Mucosa of rectum (tissue), 2 donors: Measurements from ENCODE around the gene WDR86.

Experiments
- H3K27ac ChIP-seq, 2 donors: one replicate each; pipeline ENCODE4 v1.7.0; 2013; ENCODE audit warnings: inconsistent platforms in 2 of 2, low read depth in 2 of 2, low read length in 2 of 2
- H3K27me3 ChIP-seq, 2 donors: one replicate each; pipeline ENCODE4 v1.7.0; 2013; ENCODE audit warnings: low read length in 2 of 2; ENCODE audit not compliant: control insufficient read depth in 2 of 2, insufficient read depth in 2 of 2
- H3K36me3 ChIP-seq, 2 donors: one replicate each; pipeline ENCODE4 v1.7.0; 2013; ENCODE audit warnings: low read length in 2 of 2; ENCODE audit not compliant: control insufficient read depth in 2 of 2, insufficient read depth in 2 of 2
- H3K4me1 ChIP-seq, 2 donors: one replicate each; pipeline ENCODE4 v1.7.0; 2013; ENCODE audit warnings: low read length in 2 of 2, mild to moderate bottlenecking in 1 of 2; ENCODE audit not compliant: control insufficient read depth in 2 of 2, insufficient read depth in 2 of 2
- H3K4me3 ChIP-seq, 2 donors: one replicate each; pipeline ENCODE4 v1.7.0; 2013; ENCODE audit warnings: low read length in 2 of 2
- H3K9ac ChIP-seq, 2 donors: one replicate each; pipeline ENCODE4 v1.7.0; 2013; ENCODE audit warnings: low read length in 2 of 2, low read depth in 1 of 2, mild to moderate bottlenecking in 1 of 2
- H3K9me3 ChIP-seq, 2 donors: one replicate each; pipeline ENCODE4 v1.7.0; 2013; ENCODE audit warnings: low read length in 2 of 2; ENCODE audit not compliant: control insufficient read depth in 2 of 2
- donor health status: healthy.
- donor health status: Normal muscosa, but diverticular disease.

Gene WDR86

DNA sequence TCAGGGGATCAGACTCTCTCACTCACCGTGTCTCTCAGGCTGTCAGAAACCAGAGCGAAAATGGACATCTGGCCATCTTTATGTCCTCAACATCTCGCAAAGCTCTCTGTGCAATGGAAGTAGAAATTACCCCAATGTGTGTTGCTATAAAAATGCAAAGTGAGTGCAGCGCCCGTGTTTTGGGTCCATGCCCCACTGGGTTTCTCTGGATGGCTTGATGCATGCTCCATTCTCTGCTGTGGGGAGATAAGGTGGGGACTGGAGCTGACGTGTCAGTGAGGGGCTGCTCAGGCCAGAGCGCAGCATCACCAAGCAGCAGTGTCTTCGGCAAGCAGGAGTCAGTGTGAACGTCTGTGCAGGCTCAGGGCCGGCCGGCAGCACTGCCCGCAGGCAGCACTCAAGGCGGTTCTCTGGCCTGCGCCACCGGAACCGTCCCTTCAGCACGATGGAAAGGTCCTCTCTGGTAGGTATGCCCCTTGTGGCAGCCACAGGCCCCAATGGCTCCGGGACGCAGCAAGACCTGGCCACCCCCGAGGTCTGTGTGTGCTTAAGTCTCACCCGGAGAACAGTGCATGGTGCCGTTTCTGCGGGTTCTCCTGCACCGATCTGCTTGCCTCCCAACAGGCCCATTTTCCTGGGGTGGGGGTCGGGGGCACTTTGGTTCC, 30.2 kb downstream of the WDR86 start:
- H3K36me3 ChIP-seq: peaks cover 22 to 29% of the 10 kb centered on the region in 2 donors
- H3K9me3 ChIP-seq: no peaks in the 10 kb centered on the region
- no peak overlapping the region for H3K4me3 ChIP-seq
- peaks cover 0 to 5% of the 10 kb centered on the region in 2 donors for H3K4me1 ChIP-seq
- no peak overlapping the region for H3K27ac ChIP-seq
- peaks cover 14 to 15% of the 10 kb centered on the region in 2 donors for H3K27me3 ChIP-seq
- H3K9ac ChIP-seq: no peak overlapping the region

- Histone ChIP-seq H3K9ac (no peak overlapping the region), H3K27ac (no peak overlapping the region), H3K9me3 (no peaks in the 10 kb centered on the region), H3K27me3 (peaks cover 13 to 14% of the 10 kb centered on the region in 2 donors), H3K36me3 (peaks cover 22 to 34% of the 10 kb centered on the region in 2 donors), H3K4me3 (no peak overlapping the region), H3K4me1 (peaks cover 0 to 5% of the 10 kb centered on the region in 2 donors)
These were observed 30.7 kb downstream of the WDR86 start for GRCh38 chr7:151379193-151379520.

- H3K36me3 ChIP-seq: peaks cover 27 to 39% of the 10 kb centered on the region in 2 donors
- no peak overlapping the region for H3K4me3 ChIP-seq
- H3K27me3 ChIP-seq: peaks cover 12 to 13% of the 10 kb centered on the region in 2 donors
- no peak overlapping the region for H3K9ac ChIP-seq
- H3K27ac ChIP-seq: no peak overlapping the region
- H3K9me3 ChIP-seq: no peaks in the 10 kb centered on the region
- peaks cover 0 to 5% of the 10 kb centered on the region in 2 donors for H3K4me1 ChIP-seq
These were observed 31.2 kb downstream of the WDR86 start for GRCh38 chr7:151378496-151379192.

DNA sequence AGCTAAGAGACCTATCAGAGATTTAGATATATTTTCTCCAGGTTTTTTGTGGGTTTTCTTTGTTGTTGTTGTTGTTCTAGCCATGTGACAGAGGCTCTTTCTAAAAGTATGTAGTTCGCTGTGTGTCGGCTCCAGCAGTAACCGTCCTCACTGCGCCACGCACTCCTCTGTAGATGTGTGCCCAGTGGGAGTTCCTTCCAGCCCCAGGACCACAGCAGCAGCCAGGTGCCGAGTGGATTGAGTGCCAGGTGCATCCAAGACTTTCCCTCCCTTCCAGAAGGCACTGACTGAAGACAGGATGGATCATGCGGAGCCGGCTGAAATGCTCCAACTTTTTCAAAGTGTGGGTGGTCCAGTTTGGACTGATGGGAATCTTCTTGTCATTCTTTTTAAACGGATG, 31.8 kb downstream of the WDR86 start:
- H3K36me3 ChIP-seq: peaks cover 29 to 40% of the 10 kb centered on the region in 2 donors
- peaks cover 0 to 5% of the 10 kb centered on the region in 2 donors for H3K4me1 ChIP-seq
- H3K9ac ChIP-seq: no peak overlapping the region
- no peaks in the 10 kb centered on the region for H3K9me3 ChIP-seq
- peaks cover 12 to 13% of the 10 kb centered on the region in 2 donors for H3K27me3 ChIP-seq
- H3K27ac ChIP-seq: no peak overlapping the region
- no peak overlapping the region for H3K4me3 ChIP-seq

- Histone ChIP-seq H3K27ac (no peak overlapping the region), H3K4me1 (peaks cover 0 to 5% of the 10 kb centered on the region in 2 donors), H3K36me3 (peaks cover 29 to 40% of the 10 kb centered on the region in 2 donors), H3K9ac (no peak overlapping the region), H3K27me3 (peaks cover 8 to 9% of the 10 kb centered on the region in 2 donors), H3K4me3 (no peak overlapping the region), H3K9me3 (no peaks in the 10 kb centered on the region)
These were observed 32.4 kb downstream of the WDR86 start for GRCh38 chr7:151377406-151377805.

DNA sequence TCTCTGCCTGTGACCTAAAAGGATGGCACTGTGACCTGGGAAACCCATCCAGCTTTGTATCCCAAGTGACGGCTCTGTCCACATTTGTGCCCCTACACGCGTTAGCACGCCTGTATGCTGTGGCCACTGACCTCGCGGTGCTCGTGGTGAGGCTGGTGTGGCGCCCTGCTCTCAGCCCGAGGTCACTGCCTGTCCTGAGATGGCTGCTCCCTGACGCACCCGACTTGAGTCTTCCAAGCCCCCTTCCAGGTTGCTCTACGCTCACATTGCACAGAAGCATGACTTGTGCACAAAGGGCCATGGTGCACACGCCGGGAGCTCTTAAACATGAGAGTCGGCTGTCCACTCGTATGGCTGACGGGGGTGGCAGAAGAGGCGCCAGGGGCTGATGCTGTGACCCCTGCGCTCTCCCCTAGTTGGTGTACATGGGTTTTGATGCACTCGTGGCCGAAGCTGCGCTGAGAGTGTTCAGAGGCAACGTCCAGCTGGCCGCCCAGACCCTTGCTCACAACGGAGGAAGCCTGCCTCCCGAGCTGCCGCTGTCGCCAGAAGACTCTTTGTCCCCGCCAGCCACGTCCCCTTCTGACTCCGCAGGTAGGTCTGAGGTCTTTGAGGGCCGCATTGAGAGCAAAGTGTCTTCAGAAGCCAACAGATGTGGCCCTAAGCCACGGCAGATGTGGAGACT, 33.5 kb downstream of the WDR86 start:
- no peak overlapping the region for H3K27ac ChIP-seq
- H3K27me3 ChIP-seq: peaks cover 0 to 2% of the 10 kb centered on the region in 2 donors
- peaks cover 34 to 40% of the 10 kb centered on the region in 2 donors for H3K36me3 ChIP-seq
- H3K4me1 ChIP-seq: peaks cover 0 to under 1% of the 10 kb centered on the region in 2 donors
- H3K9me3 ChIP-seq: no peaks in the 10 kb centered on the region
- no peak overlapping the region for H3K4me3 ChIP-seq
- no peak overlapping the region for H3K9ac ChIP-seq

DNA sequence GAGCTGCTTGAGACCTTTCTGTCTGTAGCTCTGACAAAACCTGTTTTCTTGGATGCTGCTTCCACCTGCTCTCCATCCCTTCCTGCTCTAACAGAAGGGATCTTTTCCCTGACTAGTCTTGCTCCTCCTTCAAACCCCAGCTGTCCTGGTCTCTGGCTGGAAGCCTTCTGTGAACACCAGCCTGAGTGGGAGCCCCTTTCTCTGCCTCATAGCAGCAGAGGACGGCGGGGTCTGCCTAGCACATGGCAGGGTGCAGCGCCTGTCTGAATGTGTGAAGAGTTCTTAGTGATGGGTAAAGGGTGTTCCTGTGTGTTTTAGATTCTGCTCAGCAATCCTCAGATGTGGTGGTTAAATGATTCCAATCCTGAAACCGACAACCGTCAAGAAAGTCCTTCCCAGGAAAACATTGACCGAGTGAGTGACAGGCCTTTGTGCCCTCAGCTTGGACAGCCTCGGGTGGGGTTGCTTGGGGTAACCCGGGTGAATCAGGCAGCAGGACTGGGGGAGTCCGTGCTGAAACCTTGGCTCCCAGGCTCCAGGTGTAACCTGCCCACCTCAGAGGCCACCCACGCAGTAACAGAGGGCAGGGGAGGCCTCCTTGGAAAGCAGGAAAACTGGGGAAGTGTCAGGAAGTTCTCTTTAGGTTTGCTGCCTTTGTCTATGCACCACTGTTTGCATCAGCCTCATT, 34.2 kb downstream of the WDR86 start:
- Histone ChIP-seq H3K9ac (no peak overlapping the region), H3K4me3 (no peak overlapping the region), H3K27ac (no peak overlapping the region), H3K36me3 (peaks cover 34 to 40% of the 10 kb centered on the region in 2 donors), H3K27me3 (no peaks in the 10 kb centered on the region), H3K4me1 (no peaks in the 10 kb centered on the region), H3K9me3 (no peaks in the 10 kb centered on the region)

DNA sequence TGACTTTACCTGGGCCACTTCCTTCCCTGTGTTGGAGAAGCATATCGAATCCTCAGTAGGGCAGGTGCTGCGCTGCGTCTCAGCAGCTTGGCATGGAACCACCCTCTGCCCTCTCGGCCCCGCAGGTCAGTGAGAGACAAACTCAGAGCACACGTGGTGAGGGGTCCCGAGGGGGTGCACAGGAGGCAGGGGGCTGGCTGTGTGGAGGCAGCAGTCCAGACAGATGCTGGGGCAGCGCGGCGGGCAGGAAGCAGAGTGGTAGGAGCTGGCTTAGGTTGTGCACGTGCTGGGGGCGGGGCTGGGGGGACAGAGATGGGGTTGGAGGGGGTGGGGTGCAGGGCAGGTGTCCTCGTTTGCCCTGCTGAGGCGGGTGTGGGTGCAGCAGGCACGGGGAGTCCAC, 35.1 kb downstream of the WDR86 start:
- H3K27ac ChIP-seq: no peak overlapping the region
- no peak overlapping the region for H3K4me3 ChIP-seq
- H3K36me3 ChIP-seq: peaks cover 35 to 42% of the 10 kb centered on the region in 2 donors
- no peaks in the 10 kb centered on the region for H3K27me3 ChIP-seq
- no peak overlapping the region for H3K9ac ChIP-seq
- no peaks in the 10 kb centered on the region for H3K9me3 ChIP-seq
- H3K4me1 ChIP-seq: no peaks in the 10 kb centered on the region

DNA sequence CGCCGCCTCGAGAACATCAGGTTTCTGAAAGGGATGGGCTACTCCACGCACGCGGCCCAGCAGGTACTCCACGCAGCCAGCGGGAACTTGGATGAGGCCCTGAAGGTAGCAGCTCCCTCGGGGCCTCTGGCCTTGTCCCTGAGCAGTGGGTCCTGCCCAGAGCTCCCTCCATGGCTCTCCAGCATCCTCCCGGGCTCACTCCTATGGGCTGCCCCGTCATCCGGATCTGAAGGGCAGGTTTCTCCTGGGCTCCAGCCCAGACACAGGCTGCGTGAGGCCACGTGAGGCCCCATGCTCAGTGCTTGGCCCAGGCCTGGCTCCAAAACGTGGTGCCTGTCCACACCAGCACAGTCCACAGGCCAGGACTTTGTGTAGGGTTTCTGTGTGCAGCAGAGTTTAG, 35.7 kb downstream of the WDR86 start:
- Histone ChIP-seq H3K4me3 (no peak overlapping the region), H3K27ac (no peak overlapping the region), H3K4me1 (no peaks in the 10 kb centered on the region), H3K9ac (no peak overlapping the region), H3K9me3 (no peaks in the 10 kb centered on the region), H3K36me3 (peaks cover 37 to 46% of the 10 kb centered on the region in 2 donors), H3K27me3 (no peaks in the 10 kb centered on the region)

DNA sequence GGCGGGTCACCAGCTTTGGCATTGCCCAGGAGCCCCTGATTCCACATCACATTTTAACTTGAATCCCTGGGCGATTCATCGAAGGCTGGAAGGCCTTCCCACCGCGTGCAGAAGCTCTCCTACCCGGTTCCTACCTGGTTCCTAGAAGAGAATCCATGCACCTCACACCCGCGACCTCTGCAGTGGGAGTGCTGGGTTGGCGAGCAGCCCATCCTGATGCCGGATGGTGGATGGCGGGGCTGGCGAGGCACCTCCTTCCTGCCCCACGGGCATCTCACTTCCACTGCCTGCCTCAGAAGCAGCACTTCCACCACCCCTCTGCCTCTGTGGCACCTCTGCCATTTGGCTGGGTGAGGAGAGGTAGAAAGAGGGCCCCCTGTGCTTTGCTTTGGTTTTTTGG, 36.2 kb downstream of the WDR86 start:
- Histone ChIP-seq H3K9ac (no peak overlapping the region), H3K36me3 (peaks cover 39 to 45% of the 10 kb centered on the region in 2 donors), H3K27me3 (no peaks in the 10 kb centered on the region), H3K27ac (no peak overlapping the region), H3K4me3 (no peak overlapping the region), H3K9me3 (no peaks in the 10 kb centered on the region), H3K4me1 (no peaks in the 10 kb centered on the region)
